MCF 10A (cell line): Measurements from ENCODE around the gene PGLYRP3. TPM values are rescaled to one million over a fixed set of nuclear protein-coding genes. Genes with fewer than 3 reads are reported as not detected.

Experiments used
- BruUV-seq: library from RNA; stranded (reverse); fragments of 400-500 nt; replicated peaks from 2 replicates; lab custom pipeline; 2021; lab: Mats Ljungman, UMichigan
- CTCF ChIA-PET: fragments of 300-600 bp; sonication (Branson Sonifier 250); formaldehyde crosslinking; extraction: SDS; loops from one replicate; lab custom pipeline; 2021; ENCODE audit warnings: antibody characterized with exemption, inconsistent platforms; lab: Yijun Ruan, JAX
- POLR2A ChIA-PET: fragments of 300-600, 350-650 bp; sonication (Branson Sonifier 250); formaldehyde crosslinking; extraction: SDS; loops from one replicate; lab custom pipeline; 2020; ENCODE audit warnings: antibody characterized with exemption, inconsistent platforms; lab: Yijun Ruan, JAX
- DNase-seq: peaks from one replicate; pipeline ENCODE4 v3.0.0-alpha.2; 2018; ENCODE audit not compliant: unreplicated experiment
- H3K27ac Mint-ChIP-seq: one replicate; pipeline ENCODE4 v1.8.0; 2022; ENCODE audit warnings: mild to moderate bottlenecking, low read depth, mixed read lengths; ENCODE audit not compliant: unreplicated experiment
- H3K27me3 Mint-ChIP-seq: one replicate; pipeline ENCODE4 v1.8.0; 2022; ENCODE audit warnings: mixed read lengths; ENCODE audit not compliant: insufficient read depth, unreplicated experiment
- H3K36me3 Mint-ChIP-seq: one replicate; pipeline ENCODE4 v1.8.0; 2022; ENCODE audit warnings: mild to moderate bottlenecking, moderate library complexity, mixed read lengths; ENCODE audit not compliant: insufficient read depth, unreplicated experiment
- H3K4me1 Mint-ChIP-seq: one replicate; pipeline ENCODE4 v1.8.0; 2022; ENCODE audit warnings: mixed read lengths; ENCODE audit not compliant: insufficient read depth, unreplicated experiment
- H3K4me3 Mint-ChIP-seq: one replicate; pipeline ENCODE4 v1.8.0; 2022; ENCODE audit warnings: mild to moderate bottlenecking, moderate library complexity, mixed read lengths; ENCODE audit not compliant: unreplicated experiment
- H3K9me3 Mint-ChIP-seq: one replicate; pipeline ENCODE4 v1.8.0; 2022; ENCODE audit warnings: mixed read lengths; ENCODE audit not compliant: unreplicated experiment
- CTCF ChIP-seq: fragments of 200-600 bp; IDR thresholded peaks from one replicate; pipeline ENCODE4 v1.8.0; 2022; ENCODE audit warnings: antibody characterized with exemption, mild to moderate bottlenecking; ENCODE audit not compliant: unreplicated experiment
- intact Hi-C: fragments of 100-400 bp; cut with micrococcal nuclease; formaldehyde crosslinking; loops from 2 replicates; pipeline ENCODE4 v1.14.1; 2022
- total RNA-seq: library from RNA; stranded (reverse); gene quantifications from 2 replicates; pipeline ENCODE4 v1.2.3, GENCODE V29; 2022

The PGLYRP3 gene
- total RNA-seq, 1 experiment from 2014 or later = not detected

DNA sequence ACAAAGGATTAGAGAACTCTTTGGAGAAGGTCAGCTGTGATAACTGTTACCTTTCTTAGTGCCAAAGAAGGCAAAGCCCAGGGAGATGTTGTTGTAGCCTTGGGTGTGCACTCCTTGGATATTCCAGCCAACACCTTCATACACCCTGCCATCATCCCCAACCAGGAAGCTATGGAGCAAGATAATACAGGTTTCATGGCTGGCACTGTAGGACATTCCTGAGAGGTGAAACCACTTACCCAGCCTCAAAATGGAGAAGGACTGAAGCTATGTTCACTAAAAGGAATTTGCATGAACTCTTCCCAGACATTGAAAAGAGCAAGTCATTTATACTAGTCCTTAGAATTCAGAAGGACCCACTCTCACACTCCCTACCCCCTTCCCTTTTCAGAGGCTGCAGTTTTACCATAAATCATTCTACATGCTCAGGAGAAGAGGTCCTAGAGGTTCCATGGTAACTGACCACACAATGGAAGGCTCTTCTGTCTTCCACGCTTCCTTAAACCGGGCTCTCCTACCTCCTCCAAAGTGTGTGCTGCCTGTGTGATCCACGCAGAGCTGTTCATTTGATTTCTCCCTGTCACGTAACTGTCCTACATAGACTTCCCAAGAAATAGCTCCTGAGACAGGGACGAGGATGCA is 30.4 kb upstream of the PGLYRP3 start:
- Mint-ChIP-seq H3K9me3 (peaks cover 8% of the 10 kb centered on the region), H3K27me3 (peaks cover 83% of the 10 kb centered on the region), H3K4me3 (no peak overlapping the region), H3K27ac (no peak overlapping the region), H3K4me1 (no peaks in the 10 kb centered on the region), H3K36me3 (no peaks in the 10 kb centered on the region)
- intact Hi-C loops = no loop called here
- no peak for DNase-seq
- ChIA-PET CTCF (interaction anchor here (0.7 to 28.2 kb wide), 4 partner anchors 8 to 313 kb away, joined by 3 to 1438 read pairs (median 25); no protein-coding TSS in a partner anchor), POLR2A (interaction anchor here (1.1 to 1.2 kb wide), 3 partner anchors 15 to 159 kb away, joined by 3 to 5 read pairs (median 4); partner anchors contain the start of gene S100A9)
- TF ChIP-seq CTCF = no peak
- BruUV-seq = no TSS peak

DNA sequence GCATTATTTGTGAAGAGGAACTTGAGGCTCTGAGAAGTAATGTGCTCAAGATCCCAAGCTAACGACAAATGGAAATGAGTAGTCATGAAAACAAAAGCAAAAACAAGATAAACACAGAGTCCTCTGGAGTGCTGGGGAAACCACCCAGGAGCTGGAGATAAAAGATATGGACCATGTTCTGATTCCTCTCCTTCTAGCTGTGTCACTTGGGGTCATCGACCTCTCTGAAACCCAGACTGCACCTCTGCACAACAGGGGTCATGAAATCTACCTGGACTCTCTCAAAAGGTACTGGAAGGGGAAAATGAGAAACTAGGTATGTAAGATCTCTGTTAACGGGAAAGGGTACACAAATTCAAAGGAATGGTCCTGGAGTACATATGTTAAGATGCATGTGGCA is 29.4 kb upstream of the PGLYRP3 start:
- Mint-ChIP-seq H3K9me3 (peaks cover 8% of the 10 kb centered on the region), H3K4me3 (no peak overlapping the region), H3K27ac (no peak overlapping the region), H3K27me3 (peaks cover 83% of the 10 kb centered on the region), H3K4me1 (no peaks in the 10 kb centered on the region), H3K36me3 (no peaks in the 10 kb centered on the region)
- BruUV-seq = no TSS peak
- intact Hi-C loops = no loop called here
- ChIA-PET CTCF (interaction anchor here (5.4 to 28.2 kb wide), 2 partner anchors 12 to 154 kb away, joined by 46 to 1438 read pairs; no protein-coding TSS in a partner anchor), POLR2A (interaction anchor here (0.7 to 1.2 kb wide), 2 partner anchors 16 to 24 kb away, joined by 3 to 5 read pairs; partner anchors contain the start of gene S100A9)
- DNase-seq = no peak
- TF ChIP-seq CTCF = no peak

GRCh38 chr1:153341431-153341934 is 28.7 kb upstream of the PGLYRP3 start:
- Mint-ChIP-seq H3K27me3 (peaks cover 83% of the 10 kb centered on the region), H3K4me3 (no peak overlapping the region), H3K27ac (no peak overlapping the region), H3K36me3 (no peaks in the 10 kb centered on the region), H3K9me3 (peaks cover 8% of the 10 kb centered on the region), H3K4me1 (no peaks in the 10 kb centered on the region)
- DNase-seq = no peak
- ChIA-PET POLR2A (no interaction called here), CTCF (interaction anchor here (1.1 to 28.2 kb wide), 3 partner anchors 12 to 155 kb away, joined by 3 to 1438 read pairs (median 46); no protein-coding TSS in a partner anchor)
- BruUV-seq = no TSS peak
- TF ChIP-seq CTCF = no peak
- intact Hi-C loops = no loop called here

DNA sequence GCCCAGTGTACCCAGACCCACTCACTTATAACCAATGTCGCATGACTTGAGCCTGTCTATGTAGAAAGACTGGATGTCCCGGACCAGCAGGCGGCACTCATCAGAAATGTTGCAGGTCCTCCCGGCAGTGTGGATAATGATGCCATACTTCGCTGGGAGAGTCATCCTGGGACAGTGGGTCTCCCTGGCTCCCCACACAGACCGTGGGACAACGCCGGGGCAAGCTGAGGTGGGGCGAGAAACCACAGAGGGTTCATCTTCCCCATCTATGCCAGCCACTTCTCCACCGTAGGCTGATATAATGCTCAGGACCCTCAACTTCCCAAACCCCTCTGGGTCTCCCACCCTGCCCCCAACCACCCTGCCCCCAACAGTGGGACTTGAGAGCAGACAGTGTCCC is 27.6 kb upstream of the PGLYRP3 start:
- peaks cover 78% of the 10 kb centered on the region for H3K27me3 Mint-ChIP-seq
- intact Hi-C loops = no loop called here
- H3K36me3 Mint-ChIP-seq = no peaks in the 10 kb centered on the region

More for the DNA sequence above, 27.6 kb upstream of the PGLYRP3 start:
- H3K4me3 Mint-ChIP-seq = no peak overlapping the region
- ChIA-PET CTCF (no interaction called here), POLR2A (no interaction called here)
- DNase-seq = no peak
- no TSS peak for BruUV-seq
- TF ChIP-seq CTCF = no peak
- peaks cover 8% of the 10 kb centered on the region for H3K9me3 Mint-ChIP-seq
- H3K27ac Mint-ChIP-seq = no peak overlapping the region
- no peaks in the 10 kb centered on the region for H3K4me1 Mint-ChIP-seq
